Measurements from ENCODE around the gene TNFRSF25. TPM values are rescaled to one million over a fixed set of nuclear protein-coding genes. Genes with fewer than 3 reads are reported as not detected.

Gene TNFRSF25
- total and polyA plus RNA-seq, 2 experiments from 2014 or later, result 13.6 to 25.3 TPM

- no peak for TF ChIP-seq REST (IDR thresholded peaks at IDR 0.05; ENCODE audit: unreplicated experiment)
- TF ChIP-seq CTCF (conservative IDR thresholded peaks at IDR 0.05; ENCODE audit: low read depth in 2 of 2), result no peak
- TF ChIP-seq CREB1 (CRISPR knock-in tag; IDR thresholded peaks at IDR 0.05; ENCODE audit: low read depth), result no peak
- no peak for TF ChIP-seq ETS1 (IDR thresholded peaks at IDR 0.05)
Measured at GRCh38 chr1:6412896-6413295, 53.1 kb downstream of the TNFRSF25 start (continued).

Small RNA genes lying within 50 kb of the gene (microRNA-seq; reads per million reads assigned to microRNA genes)
- not detected for gene MIR4252

Small RNA genes lying within 50 kb of the gene (small RNA-seq; reads per million reads assigned to genes)
- gene MIR4252 (ENCODE audit: low replicate concordance), result not detected

Other genes with a start within 250 kb of the TNFRSF25 start
- 131 and 145 TPM in 2 replicates for gene ICMT, start 230.2 kb downstream of the TNFRSF25 start, total RNA-seq (2014; rRNA removed; shearing (Covaris generic))
- gene ICMT, start 230.2 kb downstream of the TNFRSF25 start, polyA plus RNA-seq (2016; fragmentation: Nextera tagmentation; extraction: Ambion mirVana), result 25.6 and 27.8 TPM in 2 replicates
- gene HES3, start 222.0 kb downstream of the TNFRSF25 start, total RNA-seq (2014; rRNA removed; shearing (Covaris generic)), result 49.7 and 50.4 TPM in 2 replicates
- gene HES3, start 222.0 kb downstream of the TNFRSF25 start, polyA plus RNA-seq (2016; fragmentation: Nextera tagmentation; extraction: Ambion mirVana), result 7.1 and 7.7 TPM in 2 replicates
- gene GPR153, start 205.1 kb downstream of the TNFRSF25 start, total RNA-seq (2014; rRNA removed; shearing (Covaris generic)), result 8.8 and 9.0 TPM in 2 replicates
- 1.3 and 1.9 TPM in 2 replicates for gene GPR153, start 205.1 kb downstream of the TNFRSF25 start, polyA plus RNA-seq (2016; fragmentation: Nextera tagmentation; extraction: Ambion mirVana)
- gene ACOT7, start 72.4 kb downstream of the TNFRSF25 start, total RNA-seq (2014; rRNA removed; shearing (Covaris generic)), result 167 and 172 TPM in 2 replicates
- gene ACOT7, start 72.4 kb downstream of the TNFRSF25 start, polyA plus RNA-seq (2016; fragmentation: Nextera tagmentation; extraction: Ambion mirVana), result 169 TPM in 2 replicates
- gene HES2, start 46.3 kb downstream of the TNFRSF25 start, total RNA-seq (2014; rRNA removed; shearing (Covaris generic)), result 1.2 and 1.6 TPM in 2 replicates
- 1.1 and 2.1 TPM in 2 replicates for gene HES2, start 46.3 kb downstream of the TNFRSF25 start, polyA plus RNA-seq (2016; fragmentation: Nextera tagmentation; extraction: Ambion mirVana)
- 12.7 and 13.6 TPM in 2 replicates for gene ESPN, start 41.4 kb downstream of the TNFRSF25 start, total RNA-seq (2014; rRNA removed; shearing (Covaris generic))
- 12.2 and 13.5 TPM in 2 replicates for gene ESPN, start 41.4 kb downstream of the TNFRSF25 start, polyA plus RNA-seq (2016; fragmentation: Nextera tagmentation; extraction: Ambion mirVana)
- gene PLEKHG5, start 25.5 kb upstream of the TNFRSF25 start, total RNA-seq (2014; rRNA removed; shearing (Covaris generic)), result 25.8 and 26.4 TPM in 2 replicates
- 9.0 and 10.2 TPM in 2 replicates for gene PLEKHG5, start 25.5 kb upstream of the TNFRSF25 start, polyA plus RNA-seq (2016; fragmentation: Nextera tagmentation; extraction: Ambion mirVana)
- 44.6 and 48.5 TPM in 2 replicates for gene NOL9, start 88.3 kb upstream of the TNFRSF25 start, total RNA-seq (2014; rRNA removed; shearing (Covaris generic))
- gene NOL9, start 88.3 kb upstream of the TNFRSF25 start, polyA plus RNA-seq (2016; fragmentation: Nextera tagmentation; extraction: Ambion mirVana), result 11.4 and 13.2 TPM in 2 replicates
- gene TAS1R1, start 89.1 kb upstream of the TNFRSF25 start, total RNA-seq (2014; rRNA removed; shearing (Covaris generic)), result not detected in 2 replicates
- 0.19 TPM in 1 of 2 replicates, not detected in the other for gene TAS1R1, start 89.1 kb upstream of the TNFRSF25 start, polyA plus RNA-seq (2016; fragmentation: Nextera tagmentation; extraction: Ambion mirVana)
- 21.0 and 25.5 TPM in 2 replicates for gene ZBTB48, start 113.8 kb upstream of the TNFRSF25 start, total RNA-seq (2014; rRNA removed; shearing (Covaris generic))
- 17.3 and 18.0 TPM in 2 replicates for gene ZBTB48, start 113.8 kb upstream of the TNFRSF25 start, polyA plus RNA-seq (2016; fragmentation: Nextera tagmentation; extraction: Ambion mirVana)
- gene KLHL21, start 136.7 kb upstream of the TNFRSF25 start, total RNA-seq (2014; rRNA removed; shearing (Covaris generic)), result 31.1 and 35.9 TPM in 2 replicates
- 7.3 and 7.8 TPM in 2 replicates for gene KLHL21, start 136.7 kb upstream of the TNFRSF25 start, polyA plus RNA-seq (2016; fragmentation: Nextera tagmentation; extraction: Ambion mirVana)
- gene PHF13, start 147.6 kb upstream of the TNFRSF25 start, total RNA-seq (2014; rRNA removed; shearing (Covaris generic)), result 33.2 and 37.1 TPM in 2 replicates
- gene PHF13, start 147.6 kb upstream of the TNFRSF25 start, polyA plus RNA-seq (2016; fragmentation: Nextera tagmentation; extraction: Ambion mirVana), result 10.4 and 12.1 TPM in 2 replicates
- 15.1 and 18.6 TPM in 2 replicates for gene THAP3, start 158.7 kb upstream of the TNFRSF25 start, total RNA-seq (2014; rRNA removed; shearing (Covaris generic))
- 20.9 and 23.8 TPM in 2 replicates for gene THAP3, start 158.7 kb upstream of the TNFRSF25 start, polyA plus RNA-seq (2016; fragmentation: Nextera tagmentation; extraction: Ambion mirVana)
- gene DNAJC11, start 235.6 kb upstream of the TNFRSF25 start, total RNA-seq (2014; rRNA removed; shearing (Covaris generic)), result 67.2 and 69.8 TPM in 2 replicates
- gene DNAJC11, start 235.6 kb upstream of the TNFRSF25 start, polyA plus RNA-seq (2016; fragmentation: Nextera tagmentation; extraction: Ambion mirVana), result 48.4 and 51.7 TPM in 2 replicates

Data from GM23338 (cell line).